GM13976 (cell line): ENCODE measurements around the gene BRINP1.

Experiments
- DNase-seq: peaks from one replicate; pipeline ENCODE4 v3.0.0; 2012; ENCODE audit warnings: low spot score
- CTCF ChIP-seq: IDR thresholded peaks from 2 replicates; pipeline ENCODE4 v1.5.1; 2012; ENCODE audit warnings: borderline replicate concordance, mild to moderate bottlenecking; ENCODE audit not compliant: insufficient read depth; ENCODE audit errors: extremely low read depth, missing control alignments, control extremely low read depth
- in situ Hi-C: fragments of 300-500 bp; cut with MboI; formaldehyde crosslinking; loops from one replicate; pipeline ENCODE4 v1.12.0; 2022; ENCODE audit warnings: low sequenced_read_pairs, mixed read lengths, inconsistent platforms; ENCODE audit not compliant: unreplicated experiment

Gene BRINP1

DNA sequence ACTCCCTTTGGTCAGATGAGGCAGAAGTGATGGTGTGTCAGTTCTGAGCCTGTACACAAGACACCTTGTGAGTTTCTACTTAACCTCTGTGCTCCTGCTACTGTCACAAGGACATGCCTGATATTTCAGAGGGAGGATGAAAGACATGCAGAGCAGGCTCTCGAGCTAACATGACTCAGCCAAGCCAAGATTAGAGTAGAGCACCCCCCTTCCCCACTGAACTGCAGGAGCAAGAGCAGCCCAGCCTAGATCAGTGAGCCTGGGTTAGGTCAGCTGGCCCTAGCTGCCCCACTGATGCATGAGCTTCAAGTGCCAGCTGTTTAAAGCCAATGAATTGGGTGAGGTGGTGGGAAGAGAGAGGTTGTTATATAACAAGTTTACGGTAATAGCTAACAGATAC lies 36.7 kb downstream of the BRINP1 start:
- no peak for TF ChIP-seq CTCF
- in situ Hi-C loops, result no loop called here
- no peak for DNase-seq

- TF ChIP-seq CTCF, result no peak
- DNase-seq, result no peak
- in situ Hi-C loops, result no loop called here
Measured at GRCh38 chr9:119322184-119322583, 47.1 kb downstream of the BRINP1 start.

DNA sequence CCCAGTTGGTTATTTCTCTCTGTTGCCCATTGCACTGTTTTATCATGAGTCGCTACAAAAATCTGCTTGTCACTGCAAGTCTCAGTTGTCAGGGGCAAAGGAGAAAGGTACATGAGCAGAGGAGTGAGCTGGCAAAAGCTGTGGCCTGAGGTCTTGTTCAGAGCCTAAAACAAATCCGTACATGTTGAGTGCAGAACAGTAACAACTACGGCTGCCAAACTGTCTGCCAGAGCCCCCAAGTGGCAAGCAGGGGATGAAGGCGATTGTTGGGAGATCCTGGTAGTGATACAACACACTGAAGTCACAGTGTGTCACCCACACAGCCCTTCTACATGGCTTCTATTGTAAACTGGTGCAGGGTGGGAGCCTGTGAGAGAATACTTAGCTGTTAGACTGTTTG lies 50.9 kb downstream of the BRINP1 start:
- no peak for TF ChIP-seq CTCF
- in situ Hi-C loops, result no loop called here

GRCh38 chr9:119313846-119314245 lies 55.4 kb downstream of the BRINP1 start:
- in situ Hi-C loops, result no loop called here
- TF ChIP-seq CTCF, result no peak
- DNase-seq, result no peak

More for the DNA sequence above, 50.9 kb downstream of the BRINP1 start:
- DNase-seq, result no peak

- in situ Hi-C loops, result no loop called here
- TF ChIP-seq CTCF, result no peak
- no peak for DNase-seq
Measured at GRCh38 chr9:119310741-119311140, 58.5 kb downstream of the BRINP1 start.

DNA sequence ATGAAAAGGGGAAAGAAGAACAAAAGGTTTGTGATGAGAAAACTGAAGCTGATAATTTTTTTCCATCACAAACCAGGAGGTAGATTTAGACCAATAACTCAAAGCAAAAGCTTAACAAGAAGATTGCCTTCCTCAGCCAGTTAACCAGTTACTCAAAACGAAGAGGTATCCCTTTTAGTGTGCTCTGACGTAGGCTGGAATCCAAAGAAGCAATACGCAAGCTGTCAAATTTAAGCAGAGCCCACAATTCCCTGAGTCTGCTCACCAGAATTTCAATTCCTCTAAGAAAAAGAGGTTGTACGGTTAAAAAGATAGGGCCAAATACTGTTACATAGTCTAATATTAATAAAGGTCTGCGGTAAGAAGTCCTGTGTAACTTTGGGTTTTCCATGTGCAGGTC lies 61.8 kb downstream of the BRINP1 start:
- TF ChIP-seq CTCF, result no peak
- in situ Hi-C loops, result no loop called here
- DNase-seq, result no peak

DNA sequence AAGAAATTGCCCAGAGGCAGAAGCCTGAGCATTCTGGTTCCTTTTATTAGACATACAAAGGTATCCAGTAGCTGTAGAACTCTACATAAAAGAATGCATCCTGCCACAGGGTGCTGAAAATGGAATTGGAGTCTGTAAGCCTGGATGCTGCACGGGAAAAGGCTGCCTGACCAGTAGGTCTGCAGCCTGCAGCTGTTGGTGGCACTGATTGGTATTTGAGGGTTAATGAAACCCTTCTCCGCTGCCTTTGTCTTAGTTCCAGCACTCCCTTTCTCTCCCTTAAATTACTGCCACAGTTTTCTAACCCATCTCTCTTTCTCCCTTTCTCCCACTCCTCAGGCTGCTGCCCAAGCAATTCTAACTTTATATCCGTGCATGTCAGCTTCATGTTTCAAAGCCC lies 64.7 kb downstream of the BRINP1 start:
- in situ Hi-C loops, result no loop called here
- no peak for TF ChIP-seq CTCF
- no peak for DNase-seq
